IPS DF 6.9 (cell line): Measurements from ENCODE around the gene RET.

Source experiments
- DNase-seq: peaks from one replicate; pipeline ENCODE4 v3.0.0-alpha.2; 2013; ENCODE audit warnings: low read depth, low spot score
- H3K27ac ChIP-seq: one replicate; pipeline ENCODE4 v1.5.1; 2013; ENCODE audit warnings: low read length, control low read depth
- H3K27me3 ChIP-seq: 2 replicates; pipeline ENCODE4 v1.6.1; 2013; ENCODE audit warnings: mild to moderate bottlenecking, low read length; ENCODE audit not compliant: control insufficient read depth, insufficient read depth
- H3K36me3 ChIP-seq: 2 replicates; pipeline ENCODE4 v1.6.1; 2013; ENCODE audit warnings: low read length; ENCODE audit not compliant: control insufficient read depth, insufficient read depth
- H3K4me1 ChIP-seq: 2 replicates; pipeline ENCODE4 v1.6.1; 2013; ENCODE audit warnings: low read length; ENCODE audit not compliant: control insufficient read depth, insufficient read depth
- H3K4me3 ChIP-seq: 2 replicates; pipeline ENCODE4 v1.5.1; 2013; ENCODE audit warnings: mild to moderate bottlenecking, low read length
- H3K9me3 ChIP-seq: 2 replicates; pipeline ENCODE4 v1.6.1; 2013; ENCODE audit warnings: low read length, inconsistent platforms; ENCODE audit not compliant: control insufficient read depth, insufficient read depth
- WGBS: extraction: QIAGEN DNeasy Blood & Tissue Kit; methylation state at CpG from one replicate; pipeline ENCODE4 v1.1.7; 2013; ENCODE audit warnings: mixed read lengths, missing lambda C conversion rate; ENCODE audit not compliant: insufficient read length, insufficient coverage; 5-methylcytosine and 5-hydroxymethylcytosine counted together

Gene RET

GRCh38 chr10:43061760-43062159 lies 15.1 kb upstream of the RET start:
- DNase-seq, result no peak
- Histone ChIP-seq H3K4me3 (no peak overlapping the region), H3K27ac (no peak overlapping the region), H3K4me1 (no peaks in the 10 kb centered on the region; the same call in 1 of the 2 replicates), H3K36me3 (no peaks in the 10 kb centered on the region), H3K27me3 (no peaks in the 10 kb centered on the region), H3K9me3 (no peaks in the 10 kb centered on the region)
- WGBS, result no CpG with 5 or more reads among the region's 9 CpGs

GRCh38 chr10:43062402-43063160 lies 14.3 kb upstream of the RET start:
- no peaks in the 10 kb centered on the region; the same call in 1 of the 2 replicates for H3K4me1 ChIP-seq

DNA sequence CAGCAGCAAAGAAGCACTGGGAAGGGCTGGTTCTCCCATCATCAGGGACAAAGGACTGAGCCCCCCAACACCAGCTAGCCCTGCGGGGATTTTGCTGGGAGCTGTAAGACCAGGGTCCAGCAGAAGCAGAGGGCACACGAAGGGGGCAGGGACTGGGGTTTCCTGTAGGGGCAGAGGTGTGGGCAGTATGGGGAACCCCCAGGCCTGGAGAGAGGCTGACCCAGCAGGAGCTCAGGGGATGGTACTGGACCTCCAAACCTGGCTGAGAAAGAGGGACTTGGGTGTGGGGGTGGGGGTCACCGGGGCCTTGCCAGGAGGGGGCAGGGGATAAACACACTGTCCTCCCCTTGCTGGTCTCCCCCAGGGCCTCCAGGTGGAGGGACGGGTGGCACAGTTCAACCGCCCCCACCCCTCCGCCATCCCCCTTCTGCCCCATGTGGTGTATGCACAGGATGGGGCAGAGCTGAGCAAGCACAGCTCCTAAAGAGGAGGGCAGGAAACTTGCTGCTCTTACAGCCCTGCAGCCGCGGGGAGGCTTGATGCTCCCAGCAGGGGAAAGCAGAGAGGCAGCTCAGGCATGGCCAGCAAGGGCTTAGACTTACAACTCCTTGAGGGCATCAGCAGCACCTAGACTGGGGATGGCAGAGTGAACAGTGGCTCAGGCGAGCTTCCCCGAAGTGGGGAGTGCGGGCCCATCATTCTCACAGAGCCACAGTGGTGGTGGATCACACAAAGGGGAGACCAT lies 12.4 kb upstream of the RET start:
- Histone ChIP-seq H3K4me1 (no peaks in the 10 kb centered on the region), H3K36me3 (no peaks in the 10 kb centered on the region), H3K9me3 (no peaks in the 10 kb centered on the region), H3K4me3 (no peak overlapping the region), H3K27me3 (no peaks in the 10 kb centered on the region), H3K27ac (no peak overlapping the region)
- DNase-seq, result no peak
- no CpG with 5 or more reads among the region's 11 CpGs for WGBS

More at GRCh38 chr10:43062402-43063160, 14.3 kb upstream of the RET start:
- no peak overlapping the region for H3K27ac ChIP-seq
- no CpG with 5 or more reads among the region's 18 CpGs for WGBS
- H3K27me3 ChIP-seq, result no peaks in the 10 kb centered on the region
- H3K36me3 ChIP-seq, result no peaks in the 10 kb centered on the region
- no peaks in the 10 kb centered on the region for H3K9me3 ChIP-seq
- no peak for DNase-seq
- no peak overlapping the region for H3K4me3 ChIP-seq

GRCh38 chr10:43065234-43065633 lies 11.6 kb upstream of the RET start:
- no peaks in the 10 kb centered on the region for H3K36me3 ChIP-seq
- H3K9me3 ChIP-seq, result no peaks in the 10 kb centered on the region
- no peaks in the 10 kb centered on the region for H3K27me3 ChIP-seq
- no peak for DNase-seq
- WGBS, result no CpG with 5 or more reads among the region's 1 CpG
- no peak overlapping the region for H3K4me3 ChIP-seq
- no peak overlapping the region for H3K27ac ChIP-seq
- H3K4me1 ChIP-seq, result no peaks in the 10 kb centered on the region

DNA sequence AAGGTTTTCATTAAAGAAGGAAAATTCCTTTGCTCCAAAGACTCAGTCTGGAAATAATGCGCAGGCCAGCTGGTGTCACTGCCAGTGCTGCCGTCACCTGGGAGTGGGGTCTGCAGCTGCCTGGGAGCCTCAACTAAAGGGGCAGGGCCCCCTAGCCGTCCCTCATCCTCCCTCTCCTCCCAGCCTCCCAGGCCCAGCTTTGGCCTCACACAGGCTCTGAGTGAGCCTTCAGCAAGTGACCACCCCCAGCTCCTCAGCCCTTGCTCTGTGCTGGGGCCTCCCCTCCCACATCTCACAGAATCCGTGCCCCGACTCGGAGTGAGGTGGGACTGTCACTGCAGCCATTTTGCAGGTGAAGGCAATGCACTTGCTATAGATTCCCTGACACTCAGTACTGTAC lies 11.1 kb upstream of the RET start:
- WGBS, result no CpG with 5 or more reads among the region's 6 CpGs
- H3K27me3 ChIP-seq, result no peaks in the 10 kb centered on the region
- DNase-seq, result no peak
- H3K4me1 ChIP-seq, result no peaks in the 10 kb centered on the region
- no peaks in the 10 kb centered on the region for H3K9me3 ChIP-seq
- H3K36me3 ChIP-seq, result no peaks in the 10 kb centered on the region
- H3K27ac ChIP-seq, result no peak overlapping the region
- H3K4me3 ChIP-seq, result no peak overlapping the region

DNA sequence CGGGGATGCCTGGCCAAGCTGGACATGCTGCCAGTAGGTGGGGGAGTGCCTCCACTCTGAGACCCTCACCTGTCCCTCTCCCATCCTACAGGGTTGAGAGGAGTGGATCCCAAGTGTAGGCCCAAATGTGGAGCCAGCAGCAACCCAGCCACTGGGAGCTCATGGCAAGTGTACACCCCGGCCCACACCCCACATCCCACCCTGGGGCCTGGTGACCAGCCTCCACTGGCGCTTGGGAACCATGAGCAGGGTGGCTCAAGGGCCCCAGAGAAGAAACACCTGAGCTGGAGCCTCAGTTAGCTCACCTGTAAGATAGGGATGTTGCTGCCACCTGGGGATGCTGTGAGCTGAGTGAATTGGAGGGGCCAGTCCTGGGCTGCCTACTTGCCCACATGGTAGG lies 10.4 kb upstream of the RET start:
- H3K27ac ChIP-seq, result no peak overlapping the region

DNA sequence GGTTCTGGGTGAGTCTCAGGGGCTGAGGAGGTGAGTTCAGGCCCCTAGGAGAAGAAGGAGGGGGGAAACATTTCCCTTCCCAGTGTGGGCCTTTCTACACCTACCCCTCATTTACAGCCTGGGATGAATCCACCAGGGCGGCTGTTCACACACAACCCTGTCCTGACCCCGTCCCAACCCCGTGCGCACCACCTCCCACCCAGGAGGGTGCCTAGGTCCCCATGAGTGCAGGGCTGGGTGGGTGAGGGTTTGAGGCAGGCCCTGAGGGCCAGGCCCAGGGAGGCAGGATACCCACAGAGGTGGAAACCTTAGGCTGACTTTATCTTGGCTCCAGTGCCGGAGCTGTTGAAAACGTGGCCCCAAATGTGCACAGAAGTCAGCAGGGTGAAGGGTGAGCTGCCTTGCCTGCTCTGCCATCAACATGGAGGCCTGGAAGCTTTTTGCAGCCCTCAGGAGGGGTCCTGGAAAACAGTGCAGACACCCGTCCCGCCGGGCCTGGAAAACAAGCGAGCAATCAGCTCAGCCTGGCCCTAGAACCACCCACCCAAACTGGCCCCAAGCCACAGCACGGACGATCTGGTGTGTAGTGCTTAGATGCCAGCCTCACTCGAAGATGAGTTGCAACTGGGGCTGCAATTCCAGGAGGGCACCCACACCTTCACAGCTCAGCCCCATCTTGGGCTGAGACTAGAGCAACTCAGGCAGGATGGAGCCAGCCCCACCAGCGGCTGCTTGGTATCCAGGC lies 9.3 kb upstream of the RET start:
- no peak for DNase-seq
- no peaks in the 10 kb centered on the region for H3K9me3 ChIP-seq
- no peak overlapping the region for H3K27ac ChIP-seq
- H3K4me1 ChIP-seq, result no peaks in the 10 kb centered on the region
- no CpG with 5 or more reads among the region's 14 CpGs for WGBS
- no peak overlapping the region for H3K4me3 ChIP-seq
- no peaks in the 10 kb centered on the region for H3K36me3 ChIP-seq
- no peaks in the 10 kb centered on the region for H3K27me3 ChIP-seq

More for the DNA sequence above, 10.4 kb upstream of the RET start:
- no peaks in the 10 kb centered on the region for H3K27me3 ChIP-seq
- no peak for DNase-seq
- H3K4me3 ChIP-seq, result no peak overlapping the region
- H3K9me3 ChIP-seq, result no peaks in the 10 kb centered on the region
- no peaks in the 10 kb centered on the region for H3K4me1 ChIP-seq
- no CpG with 5 or more reads among the region's 3 CpGs for WGBS
- no peaks in the 10 kb centered on the region for H3K36me3 ChIP-seq

DNA sequence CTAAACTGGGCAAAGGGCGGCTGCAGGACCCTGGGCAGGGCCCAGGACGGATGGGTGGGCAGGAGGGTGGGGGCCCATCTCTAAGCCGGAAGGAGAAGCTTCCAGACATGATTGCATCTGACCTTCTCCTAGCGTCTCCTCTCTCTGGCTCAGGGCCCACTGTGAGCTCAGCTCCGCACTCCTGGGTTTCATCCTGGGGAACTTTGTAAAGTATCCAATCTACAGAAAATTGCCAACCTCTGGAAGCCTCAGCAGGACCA lies 8.8 kb upstream of the RET start:
- no peaks in the 10 kb centered on the region for H3K27me3 ChIP-seq
- H3K4me3 ChIP-seq, result no peak overlapping the region
- no peak overlapping the region for H3K27ac ChIP-seq
- no peaks in the 10 kb centered on the region for H3K36me3 ChIP-seq
- DNase-seq, result no peak
- H3K9me3 ChIP-seq, result no peaks in the 10 kb centered on the region
- H3K4me1 ChIP-seq, result no peaks in the 10 kb centered on the region
- WGBS, result no CpG with 5 or more reads among the region's 5 CpGs

DNA sequence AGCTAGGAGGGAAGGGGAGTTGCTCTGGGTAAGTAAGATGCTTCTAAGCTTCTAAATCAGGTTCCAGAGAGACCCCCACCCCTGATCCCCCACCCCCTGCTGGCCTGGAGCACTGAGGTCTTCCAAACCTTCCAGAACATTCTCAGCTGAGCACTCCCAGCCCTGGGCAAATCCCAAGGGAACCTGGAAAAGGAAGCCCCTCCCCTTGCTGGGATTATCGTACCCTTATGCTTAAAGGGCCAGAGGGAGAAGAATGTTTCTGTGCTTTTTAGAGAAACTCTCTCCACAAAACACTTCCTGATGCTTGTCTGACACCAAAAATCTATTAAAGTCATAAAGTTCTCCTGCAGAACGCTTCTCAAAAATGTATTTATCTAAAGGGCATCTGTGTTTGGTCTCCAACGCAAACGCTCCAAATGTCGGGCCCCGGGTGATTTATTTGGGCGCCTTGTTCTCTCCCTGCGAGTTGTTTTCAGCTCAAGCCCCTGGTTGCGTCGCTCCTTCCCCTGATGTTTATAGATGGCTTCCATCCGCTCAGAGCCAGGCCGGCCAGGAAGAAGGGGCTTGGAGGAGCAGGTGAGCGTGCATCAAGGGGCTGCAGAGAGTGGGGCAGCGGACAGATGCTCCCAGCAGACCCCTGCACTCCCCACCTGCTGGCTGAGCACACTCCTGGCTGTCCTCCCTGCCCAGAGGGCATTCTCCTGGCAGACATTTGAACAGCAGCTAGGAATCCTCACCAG lies 8.2 kb upstream of the RET start:
- Histone ChIP-seq H3K4me3 (no peak overlapping the region), H3K36me3 (no peaks in the 10 kb centered on the region), H3K27ac (no peak overlapping the region), H3K9me3 (no peaks in the 10 kb centered on the region), H3K4me1 (no peaks in the 10 kb centered on the region), H3K27me3 (no peaks in the 10 kb centered on the region)
- DNase-seq, result no peak
- WGBS, result no CpG with 5 or more reads among the region's 14 CpGs

DNA sequence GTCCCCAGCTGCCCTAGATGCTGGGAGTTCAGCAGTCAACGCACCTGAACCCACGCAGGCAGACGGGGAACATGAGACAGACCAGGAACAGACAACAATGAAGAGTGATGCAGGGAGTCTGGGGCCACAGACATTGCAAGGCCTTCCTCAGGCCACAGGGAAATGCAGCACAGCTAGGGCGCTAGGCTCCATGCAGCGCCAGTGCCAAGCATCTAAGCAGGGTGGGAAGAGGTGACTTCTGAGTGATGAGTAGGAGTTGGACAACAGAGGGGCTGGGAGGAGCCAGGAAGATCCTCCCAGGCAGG lies 7.7 kb upstream of the RET start:
- DNase-seq, result no peak
- WGBS, result no CpG with 5 or more reads among the region's 5 CpGs
- no peak overlapping the region for H3K4me3 ChIP-seq
- no peaks in the 10 kb centered on the region for H3K27me3 ChIP-seq
- no peaks in the 10 kb centered on the region for H3K36me3 ChIP-seq
- no peaks in the 10 kb centered on the region for H3K4me1 ChIP-seq
- no peaks in the 10 kb centered on the region for H3K9me3 ChIP-seq
- H3K27ac ChIP-seq, result no peak overlapping the region
